DMS53 treated with DMSO at 0.1 percent for 48 hours (cell line): ENCODE data around the gene ZBTB32.

Experiments
- DNase-seq: peaks from one replicate; lab custom pipeline; 2025; ENCODE audit not compliant: unreplicated experiment; lab: John Stamatoyannopoulos, UW

ZBTB32 gene

DNA sequence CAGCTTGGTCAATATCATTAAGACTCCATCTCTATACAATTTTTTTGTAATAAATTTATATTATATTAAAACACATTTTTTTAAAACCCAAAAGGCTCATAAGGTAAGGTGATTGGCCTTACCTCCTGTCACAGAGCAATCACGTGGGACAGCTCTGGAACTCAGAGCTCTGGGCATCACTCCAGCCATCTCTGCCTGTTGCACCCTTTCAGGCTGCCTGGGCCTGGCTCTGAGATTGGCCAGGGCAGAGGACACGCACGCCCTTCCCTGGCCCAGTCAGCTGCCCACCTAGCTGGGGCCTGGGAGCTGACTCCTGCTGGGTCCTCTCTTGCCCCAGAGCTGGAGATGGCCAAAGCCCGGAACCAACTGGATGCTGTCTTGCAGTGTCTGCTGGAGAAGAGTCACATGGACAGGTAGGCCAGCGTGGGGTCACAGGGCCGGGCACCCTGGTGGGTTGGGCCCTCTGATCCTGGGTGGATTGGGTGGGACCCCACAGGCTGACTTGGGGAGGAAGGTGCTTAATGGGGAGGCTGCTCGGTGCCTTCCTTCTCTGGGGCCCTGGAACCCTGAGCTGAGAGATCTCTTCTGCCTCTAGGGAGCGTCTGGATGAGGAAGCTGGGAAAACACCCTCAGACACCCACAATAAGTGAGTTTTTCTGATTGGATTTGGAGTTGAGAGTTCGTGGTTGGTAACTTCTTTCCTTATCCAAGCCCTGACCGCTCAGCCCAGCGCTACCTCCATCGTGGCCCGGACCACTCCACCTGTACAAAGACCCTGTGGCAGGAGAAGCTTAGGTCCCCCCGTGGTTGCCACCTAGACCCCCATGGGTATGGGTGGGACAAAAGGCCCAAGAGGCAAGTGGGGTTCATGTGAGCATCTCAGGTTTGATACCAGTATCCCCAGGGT lies 47.7 kb downstream of the ZBTB32 start:
- no peak for DNase-seq

GRCh38 chr19:35752746-35753350 lies 48.5 kb downstream of the ZBTB32 start:
- no peak for DNase-seq

GRCh38 chr19:35753634-35754369 lies 49.4 kb downstream of the ZBTB32 start:
- DNase-seq, result no peak

DNA sequence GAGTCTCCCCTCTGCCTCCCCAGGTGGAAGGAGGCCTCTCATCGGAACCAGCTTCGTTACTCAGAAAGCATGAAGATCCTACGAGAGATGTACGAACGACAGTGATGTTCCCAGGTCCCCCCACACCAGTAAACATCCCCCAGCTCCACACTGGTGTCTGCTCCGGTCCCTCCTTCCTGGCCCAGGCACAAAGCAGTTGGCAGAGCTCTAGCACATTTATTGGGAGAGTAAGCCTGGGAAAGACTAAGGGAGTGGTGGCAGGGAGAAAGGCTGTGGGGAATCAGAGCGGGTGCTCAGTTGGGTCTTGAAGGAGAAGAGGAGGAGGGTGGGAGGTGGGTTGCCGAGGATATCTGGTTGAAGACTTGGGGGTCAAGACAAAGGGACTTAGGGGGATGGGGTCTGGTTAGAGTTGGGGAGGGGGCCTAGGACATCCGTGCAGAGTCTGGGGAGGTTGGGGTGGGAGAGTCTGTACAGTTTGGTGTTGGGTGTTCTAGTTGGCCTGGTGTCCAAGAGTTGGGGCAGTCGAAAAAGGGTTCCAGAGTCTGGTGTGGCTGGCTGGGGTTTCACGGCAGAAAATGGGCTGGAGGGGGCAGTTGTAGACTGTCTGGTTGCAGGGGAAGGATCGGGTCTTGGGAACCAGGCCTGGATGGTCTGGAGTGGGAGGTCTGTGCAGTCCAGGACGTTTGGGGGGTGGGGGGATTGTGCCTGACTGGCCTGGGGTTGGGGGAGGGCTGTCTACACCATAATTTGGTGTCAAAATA lies 50.2 kb downstream of the ZBTB32 start:
- DNase-seq, result no peak

DNA sequence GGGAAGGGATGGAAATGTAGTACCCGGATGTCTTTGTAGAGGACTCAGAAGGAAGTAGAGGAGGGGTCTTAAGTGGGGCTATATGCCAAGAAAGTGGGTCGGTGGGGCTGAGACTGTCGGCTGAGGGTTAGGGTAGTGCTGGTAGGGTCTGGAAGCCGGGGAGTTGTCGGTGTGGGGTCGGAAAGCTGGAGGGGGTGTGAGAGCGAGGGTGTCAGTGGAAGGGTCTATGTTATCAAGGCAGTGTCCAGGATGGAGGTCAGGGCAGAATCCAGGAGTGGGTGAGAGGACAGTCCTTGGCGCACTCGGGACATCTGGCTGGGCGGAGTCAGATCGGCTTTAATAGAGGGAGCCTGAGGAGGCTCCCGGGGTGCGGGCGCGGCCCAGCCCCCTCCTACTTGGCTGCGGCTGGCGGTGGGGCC lies 50.8 kb downstream of the ZBTB32 start:
- DNase-seq, result no peak

GRCh38 chr19:35755550-35756376 lies 51.4 kb downstream of the ZBTB32 start:
- no peak for DNase-seq

- peak; percentile 43 for DNase-seq
Observed at GRCh38 chr19:35756377-35757230, 52.2 kb downstream of the ZBTB32 start, which contains the start of gene HSPB6. Gene HSPB6 (minus strand): TSS chr19:35757029. CDS start chr19:35757008, 21 bp downstream.

DNA sequence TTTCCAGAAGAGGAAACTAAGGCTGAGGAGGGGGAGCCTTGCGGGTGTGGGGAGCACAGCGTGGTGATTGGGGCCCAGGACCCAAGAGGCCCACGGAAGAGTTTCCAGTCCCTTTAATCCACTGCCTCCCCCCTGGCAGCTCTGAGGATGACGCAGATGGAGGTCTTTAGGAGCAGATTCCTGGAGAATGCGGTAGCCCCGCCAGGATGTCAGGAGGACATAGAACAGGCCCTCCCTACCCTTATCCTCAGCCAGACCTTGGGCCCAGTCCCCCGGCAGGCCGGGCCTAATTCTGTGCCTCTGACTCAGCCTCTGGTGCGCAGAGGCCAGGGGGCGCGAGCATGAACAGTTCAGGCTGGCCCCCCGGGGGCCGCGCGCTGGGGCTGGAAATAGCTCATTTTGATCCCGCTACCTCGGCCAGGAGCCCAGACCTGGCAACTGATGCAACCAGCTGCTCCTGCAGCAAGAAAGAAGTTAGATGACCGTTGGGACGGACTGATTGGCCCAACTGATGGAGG lies 52.9 kb downstream of the ZBTB32 start:
- DNase-seq, result no peak

- peak; percentile 100 for DNase-seq
Observed at GRCh38 chr19:35757749-35758608, 53.6 kb downstream of the ZBTB32 start, which contains the start of gene PROSER3. Gene PROSER3 (plus strand): TSS chr19:35758176. CDS start chr19:35758216, 40 bp downstream.

DNA sequence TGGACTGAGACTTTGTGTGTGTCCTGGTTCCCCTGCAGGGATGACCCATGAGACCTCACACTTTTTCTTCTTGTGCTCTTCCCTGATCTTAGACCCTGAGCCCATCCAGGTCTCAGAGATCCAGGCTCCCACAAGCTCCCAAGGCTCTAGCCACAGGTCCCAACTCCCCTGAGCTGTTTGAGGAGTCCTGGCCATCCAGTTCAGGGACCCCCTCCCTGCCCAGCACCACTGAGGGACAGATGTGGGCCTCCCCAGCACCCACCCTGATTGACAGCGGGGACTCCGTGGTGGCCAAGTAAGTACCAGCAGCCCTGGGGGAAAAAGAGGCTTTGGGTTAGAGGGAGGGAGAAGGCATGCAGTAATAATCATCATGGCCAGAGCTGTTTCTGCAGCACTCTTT lies 55.3 kb downstream of the ZBTB32 start:
- DNase-seq, result no peak

- DNase-seq, result no peak
Observed at GRCh38 chr19:35760711-35761349, 56.5 kb downstream of the ZBTB32 start.

DNA sequence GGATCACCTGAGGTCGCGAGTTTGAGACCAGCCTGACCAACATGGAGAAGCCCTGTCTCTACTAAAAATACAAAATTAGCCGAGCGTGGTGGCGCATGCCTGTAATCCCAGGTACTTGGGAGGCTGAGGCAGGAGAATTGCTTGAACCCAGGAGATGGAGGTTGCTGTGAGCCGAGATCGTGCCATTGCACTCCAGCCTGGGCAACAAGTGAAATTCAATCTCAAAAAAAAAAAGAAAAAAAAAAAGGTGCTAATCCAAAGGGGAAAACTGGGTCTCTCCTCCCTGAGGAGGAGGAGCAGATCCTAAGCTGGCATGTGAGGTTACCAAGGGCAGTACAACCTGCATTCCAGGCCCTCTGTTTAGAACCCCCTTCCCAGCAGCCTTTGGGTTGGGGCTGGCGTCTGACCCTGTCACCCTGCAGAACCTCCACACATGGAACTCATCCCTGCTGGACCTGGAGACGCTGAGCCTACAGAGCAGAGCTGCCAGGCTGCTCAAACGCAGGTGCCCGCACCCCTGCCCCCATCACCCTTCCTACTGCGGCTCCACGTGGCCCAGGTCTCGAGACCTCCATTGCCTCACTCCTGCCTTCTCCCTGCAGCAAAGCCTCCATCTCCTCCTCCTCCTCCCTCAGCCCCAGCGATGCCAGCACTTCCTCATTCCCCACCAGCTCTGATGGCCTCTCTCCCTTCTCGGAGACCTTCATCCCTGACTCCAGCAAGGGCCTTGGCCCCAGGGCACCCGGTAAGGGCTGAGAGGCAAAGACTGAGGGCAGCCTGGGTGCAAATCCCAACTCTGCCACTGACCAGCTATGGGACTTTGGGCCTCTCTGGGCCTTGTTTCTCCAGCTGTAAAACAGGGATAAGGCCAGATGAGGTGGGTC lies 60.3 kb downstream of the ZBTB32 start:
- no peak for DNase-seq
